DND-41 (cell line): ENCODE results near the gene TYW1B.
"Not testable (repeated sequence)": the region's sequence is repeated elsewhere in the genome, so short reads cannot be mapped to it uniquely, and the experiment has no call there.

Source experiments
- CTCF ChIP-seq: IDR thresholded peaks from 2 replicates; pipeline ENCODE4 v1.5.1; 2012; ENCODE audit warnings: borderline replicate concordance, low read length, moderate library complexity, mild to moderate bottlenecking; ENCODE audit not compliant: poor library complexity, severe bottlenecking; ENCODE audit errors: extremely low read depth
- EZH2 ChIP-seq: IDR thresholded peaks from 3 replicates; pipeline ENCODE4 v1.6.1; 2012; ENCODE audit warnings: borderline replicate concordance, low read depth, mild to moderate bottlenecking, moderate library complexity, low read length, inconsistent platforms; ENCODE audit not compliant: severe bottlenecking

GRCh38 chr7:72609761-72610160, 218.2 kb downstream of the TYW1B start:
- not testable (repeated sequence) for TF ChIP-seq CTCF, EZH2
